Superior temporal gyrus (tissue), 1 donor: Measurements from ENCODE around the gene TRABD2B.

Experiments
- DNase-seq: peaks from one replicate; pipeline ENCODE4 v3.0.0-alpha.2; 2016; ENCODE audit errors: extremely low spot score

TRABD2B gene

DNA sequence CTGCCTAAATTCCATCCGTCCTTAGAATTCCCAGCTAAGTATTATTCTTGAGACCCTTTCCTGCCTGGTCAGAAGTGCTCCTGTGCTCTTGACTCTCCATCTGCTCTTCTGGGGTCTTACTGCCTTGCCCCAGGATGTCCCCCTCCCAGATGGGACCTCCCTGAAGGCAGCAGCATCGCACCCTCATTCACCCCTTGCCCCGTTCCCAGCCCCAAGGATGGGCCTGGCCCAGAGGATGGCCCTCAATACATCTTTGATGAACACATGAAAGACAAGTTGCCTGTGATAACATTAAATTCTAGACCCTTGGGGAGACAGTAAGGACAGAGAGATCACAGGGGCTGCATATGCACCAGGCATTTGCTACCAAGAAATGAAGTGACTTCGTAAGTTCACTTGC lies 167.2 kb downstream of the TRABD2B start:
- no peak for DNase-seq

DNA sequence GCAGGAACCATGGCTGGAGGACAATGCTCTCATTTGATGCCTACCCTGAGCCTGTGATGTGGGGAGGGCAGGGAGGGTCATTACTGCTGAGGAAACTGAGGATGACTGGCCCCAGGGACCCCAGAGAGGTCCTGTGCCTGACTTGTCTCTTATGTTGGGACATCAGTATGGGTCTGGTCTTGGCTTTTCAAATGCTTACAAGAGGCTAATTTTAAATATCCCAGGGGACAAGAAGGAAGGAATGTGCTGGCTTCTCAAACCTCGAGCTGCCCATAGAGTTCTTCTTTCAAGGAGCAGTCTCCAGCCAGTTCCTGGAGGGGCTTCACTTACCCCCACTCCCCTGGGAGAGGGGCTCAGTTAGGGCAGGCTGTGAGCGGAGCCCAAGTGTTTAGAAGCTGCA lies 168.2 kb downstream of the TRABD2B start:
- DNase-seq: no peak

DNA sequence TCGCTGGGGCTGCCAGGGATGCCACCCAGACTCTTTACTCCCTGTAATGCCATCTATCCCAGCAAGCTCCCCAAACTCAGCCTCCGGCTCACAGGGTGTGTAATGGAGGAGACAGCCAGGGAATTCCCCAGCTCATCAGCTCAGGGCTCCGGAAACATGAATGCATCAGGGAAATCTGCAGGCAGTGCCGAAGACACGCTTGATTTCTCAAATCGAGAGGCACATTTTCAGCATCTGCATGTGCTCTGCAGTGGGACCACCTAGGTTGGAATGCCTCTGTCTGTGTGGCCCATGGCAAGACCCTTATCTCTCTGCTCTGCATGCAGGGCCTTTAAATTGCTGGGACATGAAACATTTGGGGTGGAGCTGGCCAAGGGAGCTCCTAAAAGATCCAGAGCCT lies 170.1 kb downstream of the TRABD2B start:
- DNase-seq: no peak

DNA sequence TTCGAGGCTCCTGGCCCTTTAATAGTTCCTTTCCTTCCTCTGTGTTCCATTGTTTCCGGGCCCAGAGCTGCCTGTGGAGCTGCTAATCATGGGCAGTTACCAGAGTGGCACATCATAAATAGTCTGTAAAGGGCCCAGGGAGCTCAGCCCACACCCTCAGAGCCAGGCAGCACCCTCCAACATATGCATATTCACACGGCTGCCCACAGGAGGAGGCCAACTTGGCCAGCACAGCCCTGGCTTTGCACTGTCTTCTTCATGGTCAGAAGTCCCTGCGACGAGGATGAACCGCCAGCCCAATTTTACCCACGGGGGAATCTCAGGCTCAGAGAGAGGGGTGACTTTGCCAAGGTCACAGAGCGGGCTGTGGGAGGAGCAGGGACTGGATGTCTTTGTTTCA lies 172.5 kb downstream of the TRABD2B start:
- no peak for DNase-seq

DNA sequence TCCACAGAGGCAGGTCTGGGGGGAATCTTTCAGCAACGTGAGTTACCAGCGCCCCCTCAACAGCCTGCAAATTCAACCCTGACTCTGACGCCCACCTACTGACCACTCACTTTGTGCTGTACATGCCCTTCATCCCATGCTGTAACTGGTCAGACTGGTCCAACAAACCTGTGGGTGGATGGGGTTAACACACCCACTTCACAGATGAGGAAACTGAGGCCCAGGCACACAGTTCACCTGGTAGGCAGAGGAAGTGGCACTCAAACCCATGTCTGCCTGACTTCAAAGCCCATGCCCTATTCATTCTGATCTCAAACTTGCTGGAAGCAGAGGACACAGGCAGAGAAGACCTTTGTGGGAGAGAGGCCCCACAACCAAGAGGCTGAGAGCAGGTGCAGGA lies 172.9 kb downstream of the TRABD2B start:
- DNase-seq: no peak

DNA sequence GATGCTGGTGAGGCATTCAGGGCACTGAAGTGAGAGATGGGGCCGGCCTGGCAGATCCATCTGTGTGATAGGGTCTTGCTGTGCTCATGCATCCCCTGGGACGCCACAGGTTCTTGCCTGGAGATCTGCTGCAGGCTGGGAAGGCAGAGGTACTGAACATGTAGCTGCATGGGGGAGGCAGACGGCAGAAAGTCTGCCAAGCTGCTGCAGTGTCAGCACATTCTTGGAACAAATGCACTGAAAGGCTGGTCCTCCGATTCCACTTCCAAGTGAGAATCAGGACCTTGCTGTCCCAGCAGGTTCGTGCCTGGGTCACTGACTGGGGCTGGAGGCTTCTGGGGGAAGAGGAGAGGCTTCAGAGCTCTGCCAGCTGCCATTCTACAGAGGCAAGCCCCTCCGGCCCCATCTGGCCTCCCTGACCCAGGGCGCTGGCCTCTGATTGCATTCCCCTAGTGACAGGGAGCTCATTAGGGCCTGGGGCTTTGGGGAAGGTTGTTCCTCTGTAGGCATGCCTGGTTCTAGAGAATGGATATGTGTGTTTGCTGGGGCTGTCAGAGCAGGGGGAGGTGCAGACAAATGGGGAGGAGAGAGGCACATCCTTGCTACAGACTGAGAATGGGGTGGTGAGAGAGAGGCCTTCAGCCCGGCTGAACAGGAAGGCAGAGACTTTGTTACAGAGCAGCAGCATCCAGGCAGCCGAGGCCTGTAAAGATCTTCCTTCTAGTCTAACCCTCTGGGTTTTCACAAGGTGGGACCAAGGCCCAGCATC lies 174.0 kb downstream of the TRABD2B start:
- no peak for DNase-seq

DNA sequence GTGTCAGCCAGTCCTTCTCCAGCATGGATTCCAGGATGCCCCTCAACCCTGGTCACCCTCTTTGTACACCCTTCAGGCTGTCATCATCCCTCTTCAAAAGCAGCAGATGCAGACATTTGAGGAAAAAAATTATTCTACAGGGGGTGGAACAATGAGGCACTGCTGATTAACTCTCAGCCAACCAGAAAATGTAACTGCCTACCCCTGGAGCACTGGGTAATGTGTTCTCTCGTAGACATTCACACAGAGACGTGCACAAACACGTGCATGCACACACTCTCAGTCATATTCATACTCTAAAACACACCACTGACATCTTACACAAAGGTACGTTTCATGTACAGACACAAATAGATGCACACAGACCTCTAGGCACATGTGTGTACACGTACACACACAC lies 175.4 kb downstream of the TRABD2B start:
- DNase-seq: no peak

DNA sequence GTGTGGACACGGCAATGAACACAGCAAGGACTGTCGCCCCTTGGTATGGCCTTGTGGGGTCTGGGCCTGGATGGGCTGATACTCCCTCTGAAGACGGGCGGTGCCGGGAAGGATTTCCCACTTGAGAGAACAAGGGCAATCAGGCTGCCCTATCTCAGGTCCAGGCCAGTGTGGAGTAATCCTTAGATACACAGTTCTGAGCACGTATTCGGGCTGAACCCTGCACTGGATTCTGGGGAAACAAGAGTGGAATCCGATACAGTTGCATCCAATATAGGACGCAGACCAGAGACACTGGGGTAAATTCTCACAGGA lies 177.7 kb downstream of the TRABD2B start:
- DNase-seq: no peak

DNA sequence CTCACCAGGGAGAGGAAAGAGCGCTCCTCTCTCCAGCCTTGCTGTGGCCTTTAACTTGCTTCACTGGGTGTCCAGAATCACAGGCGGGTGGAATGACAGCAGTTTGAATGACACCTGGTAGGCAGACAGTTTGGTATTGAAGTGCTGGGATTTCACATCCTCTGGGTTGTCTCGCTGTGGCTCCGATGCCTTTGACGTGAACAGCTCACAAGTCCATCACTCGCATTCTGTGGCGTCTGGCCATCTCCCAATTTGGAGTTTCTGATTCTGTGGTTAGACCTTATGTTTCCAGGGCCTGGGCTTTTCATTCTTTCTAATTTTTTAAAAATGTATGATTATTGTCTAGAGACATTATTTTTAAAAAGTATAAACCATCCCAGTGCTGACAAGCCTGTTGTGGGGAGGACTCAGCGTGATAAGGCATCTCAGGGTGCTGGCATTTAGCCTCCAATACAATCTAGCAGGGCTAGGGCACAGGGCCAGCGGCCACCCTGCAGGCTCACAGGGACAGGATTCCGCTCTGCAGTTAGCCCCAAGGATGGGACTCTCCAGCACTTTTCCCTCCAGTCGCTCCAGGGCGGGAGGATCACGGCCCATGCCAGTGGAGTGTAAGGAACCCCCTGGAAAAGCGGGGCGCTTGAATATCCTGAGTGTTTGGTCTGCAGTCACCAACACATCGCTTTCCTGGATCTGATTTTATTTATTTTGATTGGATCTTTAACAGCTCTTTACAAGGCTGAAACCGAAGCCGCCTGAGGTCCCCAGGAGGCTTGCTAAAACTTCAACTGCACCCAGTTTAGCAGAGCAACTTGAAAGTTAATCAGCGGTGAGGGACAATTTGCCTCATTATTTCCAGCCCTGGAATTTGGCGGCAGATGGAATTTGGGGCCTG lies 178.3 kb downstream of the TRABD2B start:
- no peak for DNase-seq

DNA sequence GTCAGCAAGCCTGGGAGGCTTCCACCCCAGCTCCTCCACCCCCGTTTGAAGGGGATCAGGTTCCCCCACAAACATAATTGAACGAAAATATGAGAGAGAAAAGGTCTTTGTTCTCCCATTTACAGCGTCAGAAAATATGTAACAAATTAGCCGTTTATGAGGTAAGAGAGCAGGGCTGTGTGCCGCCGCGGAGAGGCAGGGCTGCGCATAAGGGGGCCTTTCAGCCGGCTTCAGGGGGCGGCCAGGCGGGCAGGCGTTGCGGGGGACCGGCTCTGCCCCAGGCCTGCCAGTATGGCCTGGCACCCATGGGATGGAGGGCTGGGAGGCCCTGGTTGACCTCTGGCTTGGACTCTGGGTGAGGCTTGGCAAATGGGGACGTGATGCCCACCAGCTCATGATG lies 179.3 kb downstream of the TRABD2B start:
- DNase-seq: no peak

DNA sequence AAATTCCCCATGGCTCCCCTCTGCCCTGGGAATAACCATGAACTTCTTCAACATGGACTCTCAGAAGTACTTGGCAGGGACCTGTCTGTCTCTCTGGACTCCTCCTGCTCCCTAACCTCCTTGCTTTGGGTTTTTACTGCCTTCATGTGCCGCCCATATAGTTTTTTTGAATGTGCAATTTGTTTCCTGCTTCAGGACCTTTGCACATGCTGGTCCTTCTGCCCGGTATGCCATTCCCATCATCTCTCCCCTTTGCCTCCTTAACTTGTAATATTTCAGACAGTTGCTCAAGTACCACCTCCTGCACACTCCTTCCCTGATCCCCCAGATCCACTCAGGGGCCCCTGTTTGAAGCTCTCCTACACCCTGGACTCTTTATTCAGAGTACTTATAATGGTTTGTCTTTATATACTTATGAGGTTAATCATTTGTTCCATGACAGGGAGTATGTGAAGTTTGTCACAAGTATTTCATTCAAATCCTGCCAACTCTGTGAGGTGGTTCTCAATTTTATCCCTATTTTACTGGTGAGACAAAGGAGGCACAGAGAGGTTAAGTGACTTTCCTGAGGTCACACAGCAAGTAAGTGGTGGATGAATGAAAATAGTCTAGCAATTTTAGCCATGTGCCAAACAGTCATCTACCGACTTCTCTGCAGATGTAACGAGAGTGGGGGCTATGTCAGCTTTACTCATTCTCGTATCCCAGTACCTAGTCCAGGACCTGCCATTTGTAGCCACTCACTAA lies 180.7 kb downstream of the TRABD2B start:
- no peak for DNase-seq

DNA sequence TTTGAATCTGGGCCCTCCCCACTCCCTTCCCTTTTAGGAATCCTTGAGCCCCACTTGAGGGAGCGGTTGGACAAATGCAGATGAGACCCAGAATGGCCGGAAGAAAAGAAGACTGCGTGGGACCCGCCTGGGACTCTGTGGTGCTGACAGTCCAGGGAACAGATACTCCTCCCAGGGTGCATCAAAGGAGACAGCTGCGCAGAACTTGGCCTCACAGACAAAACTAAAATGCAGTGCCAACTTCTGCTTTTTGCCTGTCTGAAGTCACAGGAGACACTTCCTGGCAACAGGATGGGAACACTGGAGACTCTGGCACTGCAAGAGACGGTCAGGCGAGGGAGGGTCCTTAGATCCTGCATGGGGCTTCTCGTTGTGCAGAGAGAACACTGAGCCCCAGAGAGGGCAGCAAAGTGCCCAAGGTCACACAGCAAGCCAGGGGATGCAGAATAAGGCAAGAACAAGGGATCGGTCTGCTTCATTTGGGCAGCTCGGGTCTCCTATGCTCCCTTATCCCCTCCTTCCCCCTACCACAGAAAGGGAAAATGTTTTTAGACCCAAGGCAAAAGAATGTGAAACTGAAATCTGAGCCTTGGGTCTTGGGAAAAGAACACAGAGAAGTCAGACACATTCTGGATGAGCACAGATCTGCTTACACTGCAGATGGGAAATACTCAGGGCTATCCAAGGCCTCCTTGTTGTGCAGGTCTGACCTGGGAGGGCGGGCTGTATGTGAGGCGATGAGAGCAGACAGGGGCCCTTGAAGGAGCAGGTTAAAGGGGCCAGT lies 182.4 kb downstream of the TRABD2B start:
- DNase-seq: no peak

DNA sequence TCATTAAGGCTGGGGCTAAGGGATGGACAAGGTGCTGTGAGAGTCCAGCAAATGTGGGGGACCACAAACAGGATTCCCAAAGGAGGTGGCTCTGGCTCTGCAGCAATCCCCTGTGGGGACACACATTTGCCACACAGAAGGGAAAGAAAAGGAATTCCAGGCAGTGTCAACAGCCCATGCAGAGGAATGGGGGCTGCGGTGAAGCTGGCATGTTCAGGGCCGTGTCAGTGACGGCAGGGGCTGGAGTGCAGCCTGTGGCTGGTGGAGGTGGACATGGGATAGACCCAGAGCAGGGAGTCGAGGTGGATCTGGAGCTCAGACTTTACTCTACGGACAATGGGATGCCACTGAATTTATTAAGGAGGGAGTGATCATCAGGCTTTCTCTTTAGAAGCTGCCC lies 183.2 kb downstream of the TRABD2B start:
- DNase-seq: no peak

DNA sequence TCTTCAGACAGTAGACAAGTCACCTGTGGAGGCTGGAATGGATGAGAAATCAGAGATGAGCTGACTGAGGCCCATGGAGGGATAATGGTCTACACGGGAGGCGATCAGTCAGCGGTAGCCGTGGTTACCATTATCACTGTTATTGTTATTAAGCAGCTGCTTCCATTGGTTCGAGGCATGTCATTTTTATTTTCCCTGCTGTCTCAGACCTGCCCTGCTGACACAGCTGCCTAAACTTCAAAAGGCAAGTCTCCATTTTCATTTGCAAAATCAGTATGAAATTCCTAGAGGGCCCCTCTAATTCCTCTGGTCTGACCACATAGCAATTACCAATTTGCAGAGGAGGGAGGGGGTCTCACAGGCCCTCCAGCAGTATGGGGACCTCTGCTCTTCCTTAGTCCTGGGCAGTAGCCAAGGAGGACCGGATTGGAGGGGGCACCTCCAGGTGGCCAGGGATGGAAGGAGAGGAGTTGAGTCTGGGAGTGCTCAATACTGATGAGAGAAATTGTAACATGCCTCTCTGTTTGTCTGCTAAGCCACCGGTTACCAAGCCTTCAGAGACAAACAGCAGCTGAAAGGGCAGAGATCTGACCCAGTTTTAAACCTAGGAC lies 184.2 kb downstream of the TRABD2B start:
- DNase-seq: no peak

DNA sequence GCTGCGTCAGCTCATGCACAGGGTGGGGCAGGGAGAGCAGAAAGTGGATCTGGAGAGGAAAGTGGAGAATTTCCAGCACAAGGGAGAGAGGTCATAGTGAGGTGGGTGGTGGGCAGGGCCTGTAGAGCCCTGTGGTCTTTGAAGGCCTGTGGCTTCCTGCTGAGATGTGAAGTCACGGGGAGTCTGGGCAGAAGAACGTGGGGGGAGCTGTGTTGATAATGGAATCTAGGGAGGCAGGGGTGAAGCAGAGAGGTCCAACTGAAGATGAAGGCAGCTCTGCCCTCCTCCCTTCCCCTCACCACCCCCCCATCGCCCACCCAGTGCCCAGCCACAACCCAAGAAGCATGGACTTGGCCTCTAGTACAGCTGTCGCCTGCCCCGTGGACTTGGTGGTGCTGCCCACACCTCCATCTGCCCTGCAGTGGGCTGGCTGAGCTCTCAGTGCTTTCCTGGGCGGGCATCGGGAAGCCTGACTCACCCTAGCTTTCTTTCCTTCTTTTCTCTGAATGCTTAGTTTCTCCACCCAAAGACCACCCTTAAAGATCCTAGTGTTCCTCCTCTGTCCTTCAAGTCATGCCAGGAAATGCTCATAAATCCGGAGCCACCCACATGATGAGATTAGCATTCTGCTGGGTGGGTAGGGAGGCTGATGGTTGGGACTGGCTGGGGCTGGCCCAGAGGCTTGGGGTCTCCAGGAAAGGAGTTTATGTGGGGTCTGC lies 186.1 kb downstream of the TRABD2B start:
- DNase-seq: no peak

DNA sequence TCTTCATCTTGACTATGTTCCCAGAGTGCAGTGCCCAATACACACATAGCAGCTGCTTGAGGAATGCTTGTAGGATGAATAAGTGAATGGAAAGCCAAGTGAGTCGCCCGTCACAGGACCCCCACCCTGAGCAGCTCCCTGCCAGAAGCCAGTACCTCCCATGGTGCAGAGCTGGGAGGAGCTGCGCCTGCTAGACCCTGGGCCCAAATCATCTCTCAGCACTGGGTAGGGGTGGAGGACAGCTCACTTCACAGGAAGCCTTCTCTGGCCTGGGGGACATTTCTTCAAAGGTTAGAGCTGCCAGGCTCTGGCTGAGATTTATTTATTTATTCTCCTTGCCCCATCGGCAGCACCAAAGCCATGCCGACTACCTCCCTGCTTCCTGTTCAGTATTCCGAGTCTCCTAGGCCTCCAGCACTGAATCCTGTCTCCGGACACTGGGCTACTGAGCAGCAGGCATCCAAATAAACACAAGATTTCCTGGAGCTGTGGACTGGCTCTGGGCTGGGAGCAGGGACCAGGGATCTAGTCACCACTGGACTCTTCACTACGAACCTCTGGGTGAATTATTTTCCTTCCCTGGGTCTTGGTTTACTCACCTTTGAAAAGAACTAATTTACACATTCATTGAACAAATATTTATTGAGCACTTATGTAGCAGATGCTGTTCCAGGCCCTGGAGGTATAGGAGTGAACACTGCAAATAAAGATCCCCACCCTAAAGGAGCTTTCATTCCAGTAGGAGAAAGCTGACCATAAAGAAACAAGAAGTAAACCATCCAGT lies 187.7 kb downstream of the TRABD2B start:
- DNase-seq: no peak

DNA sequence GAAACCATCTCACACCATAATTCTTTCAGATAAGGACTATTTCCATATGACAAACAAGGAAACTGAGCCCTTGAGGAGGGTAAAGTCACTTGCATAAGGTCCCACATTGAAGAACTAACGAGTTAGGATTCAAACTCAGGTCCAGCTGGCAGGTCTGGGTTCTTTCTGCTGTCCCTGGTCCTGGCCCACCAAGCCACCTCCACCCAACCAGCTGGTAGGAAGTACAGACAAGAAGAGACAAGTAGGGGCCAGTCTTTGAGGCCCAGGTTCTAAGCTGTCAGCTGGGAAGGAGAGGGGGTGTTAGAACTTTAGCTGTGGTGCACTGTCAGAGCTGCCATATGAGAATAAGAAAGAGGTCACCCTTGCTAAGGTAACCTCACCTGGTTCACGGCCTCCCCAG lies 188.6 kb downstream of the TRABD2B start:
- no peak for DNase-seq

DNA sequence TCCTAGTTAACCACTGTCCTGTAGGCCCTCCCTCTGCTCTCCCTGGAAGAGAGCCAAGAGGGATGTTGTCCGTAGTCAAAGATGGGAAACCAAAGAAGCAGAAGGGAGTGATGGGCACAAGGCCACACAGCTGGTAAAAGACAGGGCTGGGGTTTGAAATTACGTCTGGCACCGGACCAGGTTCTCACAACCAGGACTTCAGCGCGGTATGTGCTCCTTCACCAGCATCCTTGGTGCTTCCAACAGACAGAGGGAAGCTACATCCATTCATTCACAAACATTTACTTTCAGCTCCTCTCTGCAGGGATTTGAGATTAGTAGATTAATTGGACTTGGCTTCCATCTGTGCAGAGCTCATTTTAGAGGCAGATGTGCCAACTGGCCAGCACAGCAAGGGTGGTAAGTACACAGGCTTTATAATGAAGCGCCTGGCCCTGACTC lies 191.2 kb downstream of the TRABD2B start:
- no peak for DNase-seq

DNA sequence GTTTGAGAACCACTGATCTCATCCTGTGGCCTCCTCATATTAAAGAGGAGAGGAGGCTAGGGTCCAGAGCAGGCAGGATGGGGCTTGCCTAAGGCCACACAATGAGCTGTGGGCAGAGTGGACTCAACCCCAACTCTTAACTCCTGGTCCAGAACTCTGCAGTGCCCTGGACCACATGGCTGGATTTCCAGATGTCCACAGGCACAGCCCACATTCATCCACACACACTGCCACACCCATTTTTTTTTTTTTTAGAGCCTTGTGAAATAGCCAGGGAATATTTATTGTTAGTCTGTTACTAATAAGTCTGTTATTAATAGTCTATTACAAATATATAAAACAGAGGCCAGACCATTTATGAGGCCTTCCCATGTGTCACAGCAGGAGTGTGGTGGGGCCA lies 192.2 kb downstream of the TRABD2B start:
- DNase-seq: no peak
